ENCODE measurements around the gene VAV1.

DNA sequence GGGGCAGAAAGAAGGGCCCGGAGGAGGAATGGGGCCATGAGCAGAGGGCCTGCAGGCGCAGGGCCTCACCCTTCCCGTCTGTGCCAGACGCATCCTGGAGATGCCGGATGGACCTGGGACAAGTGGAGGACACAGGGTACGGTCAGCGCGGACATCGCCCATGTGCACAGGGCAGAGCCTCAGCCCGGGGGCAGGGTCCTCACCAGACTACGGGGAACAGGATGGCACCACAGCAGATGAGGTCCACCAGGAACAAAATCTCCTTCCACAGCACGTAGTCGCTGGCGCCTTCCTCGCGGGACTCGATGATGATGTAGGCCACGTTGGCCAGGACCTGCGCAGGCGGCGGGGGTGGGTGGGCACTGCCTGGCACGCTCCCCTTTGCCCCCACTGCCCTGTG is 40.7 kb upstream of the VAV1 start:
- TF ChIP-seq, protein P1, sequence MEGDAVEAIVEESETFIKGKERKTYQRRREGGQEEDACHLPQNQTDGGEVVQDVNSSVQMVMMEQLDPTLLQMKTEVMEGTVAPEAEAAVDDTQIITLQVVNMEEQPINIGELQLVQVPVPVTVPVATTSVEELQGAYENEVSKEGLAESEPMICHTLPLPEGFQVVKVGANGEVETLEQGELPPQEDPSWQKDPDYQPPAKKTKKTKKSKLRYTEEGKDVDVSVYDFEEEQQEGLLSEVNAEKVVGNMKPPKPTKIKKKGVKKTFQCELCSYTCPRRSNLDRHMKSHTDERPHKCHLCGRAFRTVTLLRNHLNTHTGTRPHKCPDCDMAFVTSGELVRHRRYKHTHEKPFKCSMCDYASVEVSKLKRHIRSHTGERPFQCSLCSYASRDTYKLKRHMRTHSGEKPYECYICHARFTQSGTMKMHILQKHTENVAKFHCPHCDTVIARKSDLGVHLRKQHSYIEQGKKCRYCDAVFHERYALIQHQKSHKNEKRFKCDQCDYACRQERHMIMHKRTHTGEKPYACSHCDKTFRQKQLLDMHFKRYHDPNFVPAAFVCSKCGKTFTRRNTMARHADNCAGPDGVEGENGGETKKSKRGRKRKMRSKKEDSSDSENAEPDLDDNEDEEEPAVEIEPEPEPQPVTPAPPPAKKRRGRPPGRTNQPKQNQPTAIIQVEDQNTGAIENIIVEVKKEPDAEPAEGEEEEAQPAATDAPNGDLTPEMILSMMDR (IDR thresholded peaks at IDR 0.05) = no peak
- TF ChIP-seq ZFX (IDR thresholded peaks at IDR 0.05; ENCODE audit: borderline replicate concordance) = no peak
